ENCODE measurements around the gene AQP7.

DNA sequence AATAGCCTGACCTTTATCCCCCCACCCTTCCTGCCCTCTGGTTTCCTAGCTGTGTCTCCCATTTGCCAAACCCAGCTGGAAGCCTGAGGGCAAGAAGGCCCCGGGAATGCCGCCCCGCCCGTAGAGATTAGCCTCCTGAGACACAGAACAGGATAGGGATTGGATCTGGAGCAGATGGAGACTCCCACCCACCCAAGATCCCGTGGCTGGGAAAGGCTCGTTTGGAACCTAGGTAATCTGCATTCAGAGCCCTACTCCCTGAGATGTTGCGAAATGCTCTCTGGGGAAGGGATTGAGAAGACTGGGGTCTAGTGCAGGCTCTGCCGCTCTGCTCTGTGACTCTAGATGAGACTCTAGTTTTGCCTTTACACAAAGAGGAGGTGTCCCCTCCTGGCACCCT is 34.1 kb upstream of the AQP7 start:
- TF ChIP-seq, protein P1, sequence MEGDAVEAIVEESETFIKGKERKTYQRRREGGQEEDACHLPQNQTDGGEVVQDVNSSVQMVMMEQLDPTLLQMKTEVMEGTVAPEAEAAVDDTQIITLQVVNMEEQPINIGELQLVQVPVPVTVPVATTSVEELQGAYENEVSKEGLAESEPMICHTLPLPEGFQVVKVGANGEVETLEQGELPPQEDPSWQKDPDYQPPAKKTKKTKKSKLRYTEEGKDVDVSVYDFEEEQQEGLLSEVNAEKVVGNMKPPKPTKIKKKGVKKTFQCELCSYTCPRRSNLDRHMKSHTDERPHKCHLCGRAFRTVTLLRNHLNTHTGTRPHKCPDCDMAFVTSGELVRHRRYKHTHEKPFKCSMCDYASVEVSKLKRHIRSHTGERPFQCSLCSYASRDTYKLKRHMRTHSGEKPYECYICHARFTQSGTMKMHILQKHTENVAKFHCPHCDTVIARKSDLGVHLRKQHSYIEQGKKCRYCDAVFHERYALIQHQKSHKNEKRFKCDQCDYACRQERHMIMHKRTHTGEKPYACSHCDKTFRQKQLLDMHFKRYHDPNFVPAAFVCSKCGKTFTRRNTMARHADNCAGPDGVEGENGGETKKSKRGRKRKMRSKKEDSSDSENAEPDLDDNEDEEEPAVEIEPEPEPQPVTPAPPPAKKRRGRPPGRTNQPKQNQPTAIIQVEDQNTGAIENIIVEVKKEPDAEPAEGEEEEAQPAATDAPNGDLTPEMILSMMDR (IDR thresholded peaks at IDR 0.05) = no peak
- TF ChIP-seq TAF1 (IDR thresholded peaks at IDR 0.05; ENCODE audit: borderline replicate concordance, low read depth, low read length) (no peak), GABPA (IDR thresholded peaks at IDR 0.05; ENCODE audit: low read depth) (no peak)
- TF ChIP-seq, protein P2, sequence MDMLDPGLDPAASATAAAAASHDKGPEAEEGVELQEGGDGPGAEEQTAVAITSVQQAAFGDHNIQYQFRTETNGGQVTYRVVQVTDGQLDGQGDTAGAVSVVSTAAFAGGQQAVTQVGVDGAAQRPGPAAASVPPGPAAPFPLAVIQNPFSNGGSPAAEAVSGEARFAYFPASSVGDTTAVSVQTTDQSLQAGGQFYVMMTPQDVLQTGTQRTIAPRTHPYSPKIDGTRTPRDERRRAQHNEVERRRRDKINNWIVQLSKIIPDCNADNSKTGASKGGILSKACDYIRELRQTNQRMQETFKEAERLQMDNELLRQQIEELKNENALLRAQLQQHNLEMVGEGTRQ (IDR thresholded peaks at IDR 0.05; ENCODE audit: borderline replicate concordance, low read depth, low read length) = no peak

Measured in SK-N-SH (cell line).